GM19328 (cell line): Measurements from ENCODE around the gene AHNAK.
"Not testable (repeated sequence)": the region's sequence is repeated elsewhere in the genome, so short reads cannot be mapped to it uniquely, and the experiment has no call there.

ENCODE experiments used
- ATAC-seq: cut with Tn5 transposase; IDR thresholded peaks from one replicate; pipeline ENCODE4 v1.9.1; 2021; ENCODE audit warnings: mild to moderate bottlenecking, moderate library complexity; ENCODE audit not compliant: unreplicated experiment

The AHNAK gene

GRCh38 chr11:62552485-62553079 is 6.0 kb upstream of the AHNAK start:
- ATAC-seq, result no peak

- not testable (repeated sequence) for ATAC-seq
These were observed 3.9 kb upstream of the AHNAK start for GRCh38 chr11:62550478-62550877.

GRCh38 chr11:62548545-62549335 is 2.1 kb upstream of the AHNAK start:
- ATAC-seq, result no peak

GRCh38 chr11:62547691-62548281 is 1.2 kb upstream of the AHNAK start:
- ATAC-seq, result no peak

DNA sequence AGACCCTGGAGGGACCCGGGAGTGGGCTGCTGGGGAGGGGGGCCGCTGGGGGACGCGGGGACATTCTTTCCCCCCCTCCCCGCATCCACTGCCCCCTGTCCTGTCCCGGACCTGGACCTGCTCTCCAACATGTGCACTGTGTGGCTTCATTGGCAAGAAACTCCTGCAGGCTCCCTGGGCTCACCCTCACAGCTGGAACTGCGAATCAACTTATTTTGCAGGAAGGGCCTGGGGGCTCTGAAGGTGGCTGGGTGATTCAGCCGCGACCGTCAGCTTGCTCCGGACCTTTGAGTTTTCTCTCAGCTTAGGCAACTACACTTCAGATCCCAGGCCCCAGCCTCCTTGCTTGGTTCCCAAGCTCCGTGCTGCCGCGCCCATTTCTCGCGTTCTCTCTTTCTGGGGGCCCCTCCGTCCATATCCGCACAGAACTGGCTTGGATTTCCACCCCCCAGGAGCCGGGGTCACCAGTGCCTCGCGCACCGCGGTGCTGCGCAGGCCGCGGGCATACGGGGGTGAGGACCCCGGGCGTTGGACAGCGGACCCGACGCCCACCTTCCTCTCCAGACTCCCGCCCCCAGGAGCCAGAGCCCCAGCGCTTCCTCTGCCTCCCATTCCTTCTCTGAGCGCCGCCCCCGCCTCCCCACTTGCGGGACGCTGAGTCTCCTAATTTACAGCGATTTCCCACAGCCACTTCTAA is 471 bp upstream of the AHNAK start:
- no peak for ATAC-seq

- no peak for ATAC-seq
These were observed 966 bp downstream of the AHNAK start for GRCh38 chr11:62545437-62546243.

DNA sequence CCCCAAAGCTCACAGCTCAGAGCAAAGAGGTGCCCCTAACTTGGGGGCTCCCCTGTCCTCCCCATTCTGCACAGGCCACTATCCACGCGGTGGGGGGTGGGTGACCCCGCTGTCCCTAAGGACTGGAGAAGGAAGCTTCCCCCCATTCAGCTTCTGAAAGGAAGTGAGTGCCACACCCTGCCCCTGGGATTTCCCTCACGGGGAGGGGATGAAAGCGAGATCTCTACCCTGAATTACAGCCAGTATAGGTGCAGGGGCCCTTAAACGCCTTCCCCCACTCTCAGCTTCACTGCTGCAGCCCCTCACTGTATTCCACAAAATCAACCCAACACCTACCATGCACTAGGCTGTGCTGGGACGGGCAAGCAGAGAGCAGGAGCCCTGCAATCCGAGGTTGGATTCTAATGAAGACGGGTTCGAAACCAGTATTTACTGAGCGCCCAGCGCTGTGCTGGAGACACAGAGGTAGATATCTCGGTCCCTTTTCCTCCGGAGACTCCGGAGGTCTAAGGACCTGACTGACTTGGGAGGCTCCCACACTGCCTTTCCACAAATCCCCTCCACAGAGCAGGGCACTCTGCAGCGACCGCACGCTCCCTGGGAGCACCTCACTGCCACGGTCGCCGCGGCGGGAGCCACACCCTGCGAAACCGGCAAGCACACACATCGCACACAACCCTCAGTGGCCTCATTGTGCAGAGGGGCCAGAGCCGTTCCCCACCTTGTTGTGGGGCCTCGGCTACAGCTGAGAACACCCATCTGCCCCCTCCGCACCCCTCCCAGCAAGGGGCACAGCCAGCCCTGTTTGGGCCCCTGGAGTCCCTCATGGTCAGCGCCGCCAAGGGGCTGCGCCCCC is 1.8 kb downstream of the AHNAK start:
- no peak for ATAC-seq

- no peak for ATAC-seq
These were observed 2.7 kb downstream of the AHNAK start for GRCh38 chr11:62543680-62544444.

DNA sequence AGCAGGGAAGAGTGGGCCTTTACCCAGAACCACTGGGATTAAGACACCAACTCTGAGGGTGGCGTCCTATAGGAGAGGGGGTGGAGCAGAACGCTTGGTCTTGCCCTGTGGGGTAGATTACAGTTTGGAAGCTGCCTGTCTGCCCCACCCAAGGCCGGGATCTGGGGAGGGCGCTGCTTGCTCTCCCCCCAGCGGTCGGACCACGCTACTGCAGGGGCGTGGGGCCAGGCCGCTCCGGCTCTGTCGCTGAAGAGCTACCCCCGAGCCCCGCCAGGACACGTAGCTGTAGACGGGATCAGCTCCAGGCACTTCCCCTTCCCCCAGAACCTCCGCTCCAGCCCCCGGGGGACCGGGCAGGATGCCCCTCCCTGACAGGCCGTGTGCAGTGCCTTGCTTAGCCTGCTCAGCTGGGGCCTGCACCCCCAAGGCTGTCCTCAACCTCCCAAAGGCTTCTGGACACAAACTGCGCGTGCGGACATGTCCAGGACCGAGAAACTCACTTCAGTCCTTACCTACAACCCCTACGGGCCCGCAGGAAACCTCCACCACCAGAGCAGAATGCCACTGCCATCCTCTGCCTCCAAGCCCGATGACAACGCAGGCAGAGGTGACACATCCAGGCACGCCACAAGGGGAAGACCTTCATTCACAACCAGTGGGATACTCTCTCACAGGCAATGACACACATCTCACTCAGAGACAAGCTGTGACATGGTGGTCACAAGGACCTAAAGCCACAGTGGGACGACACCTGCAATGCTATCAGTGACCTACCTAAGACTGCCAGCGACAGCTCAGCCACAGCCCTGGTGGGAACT is 3.6 kb downstream of the AHNAK start:
- ATAC-seq, result no peak

- ATAC-seq, result no peak
These were observed 4.4 kb downstream of the AHNAK start for GRCh38 chr11:62542111-62542745.

DNA sequence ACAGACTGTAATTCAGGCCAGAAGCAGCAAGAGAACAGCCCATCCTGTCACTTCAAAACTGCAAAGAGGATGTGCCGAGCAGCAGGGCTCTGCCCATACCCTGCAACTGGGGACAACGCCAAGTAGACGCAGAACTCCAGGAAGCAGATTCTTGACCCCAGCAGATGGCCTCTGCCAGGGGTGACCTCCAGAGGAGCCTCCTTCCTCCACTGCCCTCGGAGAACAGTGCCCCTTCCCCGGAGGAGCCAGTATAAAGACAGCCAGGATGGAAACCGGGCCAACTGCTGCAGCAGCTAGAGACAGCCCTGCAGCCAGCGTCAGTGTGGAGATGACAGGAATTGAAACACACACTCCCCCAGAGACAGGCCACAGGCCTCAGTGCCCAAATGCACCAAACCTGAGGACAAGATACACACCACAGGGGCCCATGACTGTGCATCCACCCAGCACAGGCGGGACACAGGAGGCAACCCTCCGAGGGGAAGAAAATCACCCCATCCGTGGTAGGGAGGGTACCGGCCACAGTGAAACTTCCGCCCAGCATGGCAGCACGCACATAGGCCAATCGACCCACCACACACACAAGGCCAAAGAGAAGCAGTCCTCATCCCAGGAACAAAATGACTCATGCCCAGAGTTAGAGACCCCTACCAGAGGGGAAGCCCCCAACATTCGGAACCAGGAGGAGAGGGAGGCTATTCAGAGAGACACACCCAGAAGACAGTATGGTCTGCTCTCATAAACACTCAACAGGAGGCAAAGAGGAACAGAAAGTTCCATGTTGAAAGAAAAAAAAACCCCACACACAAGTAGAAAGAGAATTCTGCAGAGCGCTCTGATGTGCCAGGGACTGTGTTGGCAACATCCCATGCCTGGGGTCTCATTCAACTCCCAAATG is 5.6 kb downstream of the AHNAK start:
- no peak for ATAC-seq

DNA sequence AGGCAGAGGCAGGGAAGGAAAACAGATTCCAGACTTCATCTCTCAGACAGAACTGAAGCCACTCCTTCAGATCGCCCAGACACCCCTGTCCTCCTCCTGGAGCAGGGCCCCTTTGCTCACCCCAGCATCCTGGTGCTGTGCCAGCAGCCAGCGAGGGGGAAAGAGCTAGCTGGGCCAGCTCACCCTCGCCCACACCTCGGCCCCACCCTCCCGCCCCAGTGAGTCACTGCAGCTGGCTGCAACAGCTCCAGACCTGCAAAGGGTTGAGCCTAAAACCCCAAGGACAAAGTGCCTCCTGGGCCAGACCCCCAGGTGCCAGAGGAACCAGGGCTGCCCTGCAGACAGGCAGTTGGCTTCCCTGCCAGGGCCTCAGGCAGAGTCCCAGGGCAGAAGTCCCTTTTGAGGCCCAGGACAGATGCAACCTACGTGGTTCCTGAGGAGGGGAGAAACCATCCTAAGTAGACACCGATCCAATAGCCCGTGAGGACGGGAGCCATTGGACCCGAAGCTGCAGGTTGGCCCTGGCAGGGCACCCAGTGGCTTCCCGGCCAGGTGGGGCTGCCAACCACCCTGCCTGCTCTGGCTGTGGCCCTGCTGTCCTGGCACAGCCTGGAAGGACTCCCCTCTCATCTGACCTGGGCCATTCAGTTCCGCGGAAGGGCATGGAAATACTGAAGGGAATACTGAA is 7.2 kb downstream of the AHNAK start:
- ATAC-seq, result no peak

DNA sequence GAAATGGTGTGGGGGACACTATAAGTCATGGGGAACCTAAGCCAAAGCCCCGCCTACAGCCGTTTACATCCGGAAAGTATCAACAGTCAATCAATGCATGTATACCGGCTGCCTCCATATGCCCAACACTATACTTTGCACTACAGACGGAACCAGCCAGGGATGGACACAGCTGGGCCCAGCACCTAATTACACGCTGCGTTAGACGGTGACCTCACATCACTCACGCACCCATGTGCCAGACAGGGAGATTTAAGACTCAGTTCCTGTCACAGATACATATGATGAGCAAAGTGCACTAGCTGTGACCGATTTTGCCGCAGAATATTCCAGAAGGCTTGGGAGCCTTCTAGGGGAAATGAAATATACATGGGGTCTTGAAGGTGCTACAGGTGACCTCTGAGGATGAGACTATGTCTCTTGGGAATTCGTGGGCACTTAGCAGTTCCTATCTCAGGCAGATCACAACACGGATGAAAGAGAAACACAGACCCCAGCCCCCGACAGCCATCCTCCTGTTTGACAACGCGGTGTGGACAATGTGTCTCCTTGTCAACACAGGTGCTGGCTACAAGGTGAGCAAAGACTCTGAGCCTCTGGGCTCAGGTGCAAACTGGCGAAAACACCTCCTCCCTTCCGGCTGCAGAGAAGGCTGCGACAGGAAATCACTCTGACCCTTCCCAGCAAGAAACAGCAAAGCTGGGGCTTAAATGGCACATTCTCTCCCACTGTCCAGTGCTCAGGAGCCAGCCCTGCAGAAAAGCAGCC is 8.0 kb downstream of the AHNAK start:
- ATAC-seq, result no peak

GRCh38 chr11:62536301-62536957 is 10.2 kb downstream of the AHNAK start:
- no peak for ATAC-seq

- no peak for ATAC-seq
These were observed 10.8 kb downstream of the AHNAK start for GRCh38 chr11:62535802-62536201.
